COLO829 (cell line): Measurements from ENCODE around the gene TBX4.
A peak's percentile ranks its signal among the peaks of the same experiment; 100 is the strongest.
"Not testable (repeated sequence)": the region's sequence is repeated elsewhere in the genome, so short reads cannot be mapped to it uniquely, and the experiment has no call there.

ENCODE experiments used
- DNase-seq: peaks from one replicate; pipeline ENCODE4 v3.0.0; 2012; ENCODE audit warnings: low spot score

The TBX4 gene

GRCh38 chr17:61483778-61484116, 31.5 kb downstream of the TBX4 start:
- DNase-seq = no peak

- DNase-seq = no peak
Observed at GRCh38 chr17:61484174-61484573, 32.0 kb downstream of the TBX4 start.

GRCh38 chr17:61485067-61485775, 33.0 kb downstream of the TBX4 start:
- no peak for DNase-seq

- peak; percentile 11 for DNase-seq
Observed at GRCh38 chr17:61486135-61487120, 34.2 kb downstream of the TBX4 start.

GRCh38 chr17:61487161-61487988, 35.2 kb downstream of the TBX4 start:
- DNase-seq = no peak

- no peak for DNase-seq
Observed at GRCh38 chr17:61487989-61488595, 35.9 kb downstream of the TBX4 start.

- no peak for DNase-seq
Observed at GRCh38 chr17:61488878-61489718, 36.9 kb downstream of the TBX4 start.

GRCh38 chr17:61489719-61490490, 37.7 kb downstream of the TBX4 start:
- no peak for DNase-seq

- no peak for DNase-seq
Observed at GRCh38 chr17:61490540-61490975, 38.3 kb downstream of the TBX4 start.

GRCh38 chr17:61491981-61492380, 39.8 kb downstream of the TBX4 start:
- DNase-seq = no peak

- DNase-seq = no peak
Observed at GRCh38 chr17:61492759-61493526, 40.7 kb downstream of the TBX4 start.

GRCh38 chr17:61493830-61494324, 41.7 kb downstream of the TBX4 start:
- DNase-seq = not testable (repeated sequence)

GRCh38 chr17:61494325-61495160, 42.3 kb downstream of the TBX4 start:
- no peak for DNase-seq

- DNase-seq = peak; percentile 74
Observed at GRCh38 chr17:61495161-61495857, 43.1 kb downstream of the TBX4 start.

GRCh38 chr17:61496174-61496956, 44.1 kb downstream of the TBX4 start:
- DNase-seq = no peak

GRCh38 chr17:61496957-61497653, 44.9 kb downstream of the TBX4 start:
- DNase-seq = no peak
